ENCODE data around the gene TMPRSS3. TPM values are rescaled to one million over a fixed set of nuclear protein-coding genes. Genes with fewer than 3 reads are reported as not detected.

Gene TMPRSS3
- total and polyA plus RNA-seq, 9 of the 15 experiments (the other 6 are each of a cell fraction or from before 2014, with no cell fraction given) = 0.07 TPM; not detected in 8

DNA sequence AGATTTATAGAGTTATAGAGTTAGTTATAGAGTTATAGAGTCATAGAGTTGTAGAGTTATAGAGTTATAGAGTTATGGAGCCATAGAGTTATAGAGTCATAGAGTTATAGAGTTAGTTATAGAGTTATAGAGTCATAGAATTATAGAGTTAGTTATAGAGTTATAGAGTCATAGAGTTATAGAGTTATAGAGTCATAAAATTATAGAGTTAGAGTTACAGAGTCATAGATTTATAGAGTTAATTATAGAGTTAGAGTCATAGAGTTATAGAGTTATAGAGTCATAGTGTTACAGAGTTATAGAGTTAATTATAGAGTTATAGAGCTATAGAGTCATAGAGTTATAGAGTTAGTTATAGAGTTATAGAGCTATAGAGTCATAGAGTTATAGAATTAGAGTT, 40.0 kb upstream of the TMPRSS3 start:
- Histone ChIP-seq H3K9me3 (replicated peaks; ENCODE audit: control insufficient read depth, insufficient read depth, low read depth, low read length) (no peaks in the 10 kb centered on the region), H3K27ac (ENCODE audit: extremely low read depth, low read depth, low read length) (no peak overlapping the region), H3K9me1 (ENCODE audit: control insufficient read depth, insufficient read depth, low read length) (no peaks in the 10 kb centered on the region), H3K79me2 (ENCODE audit: control insufficient read depth, insufficient read depth, low read length) (no peaks in the 10 kb centered on the region), H3K4me2 (ENCODE audit: insufficient read depth, low read length) (no peak overlapping the region), H3K4me3 (no peak overlapping the region), H4K20me1 (replicated peaks; ENCODE audit: control insufficient read depth, insufficient read depth, low read length) (no peaks in the 10 kb centered on the region; the same call in 1 of the 2 replicates), H3K9ac (ENCODE audit: insufficient read depth in 1 of 2, low read depth in 2 of 2, low read length in 2 of 2) (no peak overlapping the region), H3K4me1 (replicated peaks in 1 of 2; ENCODE audit: control insufficient read depth in 2 of 2, insufficient read depth in 2 of 2, low read length in 2 of 2) (peaks cover 13 to 14% of the 10 kb centered on the region in 2 experiments; a peak in 4 of 5 replicates), H2AFZ (ENCODE audit: low read depth, low read length) (no peak overlapping the region), H3K36me3 (ENCODE audit: control insufficient read depth, insufficient read depth, low read length) (no peaks in the 10 kb centered on the region), H3K27me3 (ENCODE audit: control insufficient read depth in 2 of 2, insufficient read depth in 2 of 2, low read length in 2 of 2) (peaks cover 0 to 4% of the 10 kb centered on the region in 2 experiments; a peak in 2 of 5 replicates)
- CTCF ChIA-PET (ENCODE audit: low intra/inter-chr PET ratio) = no interaction called here
- TF ChIP-seq NCOA2 (IDR thresholded peaks at IDR 0.05; ENCODE audit: partially characterized antibody in 2 of 2) (no peak), CREBBP (IDR thresholded peaks at IDR 0.05; ENCODE audit: low read depth, low read length) (peak; percentile 97)
- TF ChIP-seq, protein P1, sequence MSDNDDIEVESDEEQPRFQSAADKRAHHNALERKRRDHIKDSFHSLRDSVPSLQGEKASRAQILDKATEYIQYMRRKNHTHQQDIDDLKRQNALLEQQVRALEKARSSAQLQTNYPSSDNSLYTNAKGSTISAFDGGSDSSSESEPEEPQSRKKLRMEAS (CRISPR knock-in tag; IDR thresholded peaks at IDR 0.05) = no peak
- in situ Hi-C loops (cut with MboI) (no loop called here), intact Hi-C loops (cut with micrococcal nuclease) (no loop called here)
- FAIRE-seq (no peak), ATAC-seq (no peak), DNase-seq (ENCODE audit: extremely low read depth in 1 of 4, low spot score in 3 of 4) (no peak)
- no TSS peak for BruUV-seq (replicated peaks)
- POLR2A ChIA-PET = interaction anchor here (0.5 to 1.3 kb wide), 3 partner anchors 13 to 85 kb away, joined by 3 to 5 read pairs (median 3); no protein-coding TSS in a partner anchor

DNA sequence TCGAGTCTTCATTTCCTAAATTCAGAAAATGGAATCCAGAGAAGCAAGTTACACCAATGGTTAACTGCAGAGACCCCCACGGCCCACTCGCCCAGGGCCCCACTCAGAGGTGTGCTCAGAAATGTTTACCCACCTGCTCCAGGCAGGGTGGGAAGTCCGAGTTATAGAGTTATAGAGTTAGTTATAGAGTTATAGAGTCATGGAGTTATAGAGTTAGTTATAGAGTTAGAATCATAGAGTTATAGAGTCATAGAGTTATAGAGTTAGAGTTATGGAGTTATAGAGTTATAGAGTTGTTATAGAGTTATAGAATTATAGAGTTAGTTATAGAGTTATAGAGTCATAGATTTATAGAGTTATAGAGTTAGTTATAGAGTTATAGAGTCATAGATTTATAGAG, 39.5 kb upstream of the TMPRSS3 start:
- Histone ChIP-seq H3K27me3 (ENCODE audit: control insufficient read depth in 2 of 2, insufficient read depth in 2 of 2, low read length in 2 of 2) (peaks cover 0 to 4% of the 10 kb centered on the region in 2 experiments; a peak in 2 of 5 replicates), H3K9me1 (ENCODE audit: control insufficient read depth, insufficient read depth, low read length) (no peaks in the 10 kb centered on the region), H3K79me2 (ENCODE audit: control insufficient read depth, insufficient read depth, low read length) (no peaks in the 10 kb centered on the region), H3K9me3 (replicated peaks; ENCODE audit: control insufficient read depth, insufficient read depth, low read depth, low read length) (no peaks in the 10 kb centered on the region), H3K4me3 (no peak overlapping the region), H3K9ac (ENCODE audit: insufficient read depth in 1 of 2, low read depth in 2 of 2, low read length in 2 of 2) (no peak overlapping the region), H2AFZ (ENCODE audit: low read depth, low read length) (no peak overlapping the region), H3K4me2 (ENCODE audit: insufficient read depth, low read length) (no peak overlapping the region), H3K4me1 (replicated peaks in 1 of 2; ENCODE audit: control insufficient read depth in 2 of 2, insufficient read depth in 2 of 2, low read length in 2 of 2) (peaks cover 13 to 18% of the 10 kb centered on the region in 2 experiments; a peak in 4 of 5 replicates), H3K27ac (ENCODE audit: extremely low read depth, low read depth, low read length) (no peak overlapping the region), H4K20me1 (replicated peaks; ENCODE audit: control insufficient read depth, insufficient read depth, low read length) (no peaks in the 10 kb centered on the region; the same call in 1 of the 2 replicates), H3K36me3 (ENCODE audit: control insufficient read depth, insufficient read depth, low read length) (no peaks in the 10 kb centered on the region)
- ChIA-PET POLR2A (interaction anchor here (0.5 to 1.3 kb wide), 3 partner anchors 12 to 85 kb away, joined by 3 to 5 read pairs (median 3); no protein-coding TSS in a partner anchor), CTCF (ENCODE audit: low intra/inter-chr PET ratio) (no interaction called here)
- ATAC-seq (no peak), FAIRE-seq (no peak), DNase-seq (ENCODE audit: extremely low read depth in 1 of 4, low spot score in 3 of 4) (no peak)
- no TSS peak for BruUV-seq (replicated peaks)
- in situ Hi-C loops (cut with MboI) (no loop called here), intact Hi-C loops (cut with micrococcal nuclease) (no loop called here)
- TF ChIP-seq, protein P2, sequence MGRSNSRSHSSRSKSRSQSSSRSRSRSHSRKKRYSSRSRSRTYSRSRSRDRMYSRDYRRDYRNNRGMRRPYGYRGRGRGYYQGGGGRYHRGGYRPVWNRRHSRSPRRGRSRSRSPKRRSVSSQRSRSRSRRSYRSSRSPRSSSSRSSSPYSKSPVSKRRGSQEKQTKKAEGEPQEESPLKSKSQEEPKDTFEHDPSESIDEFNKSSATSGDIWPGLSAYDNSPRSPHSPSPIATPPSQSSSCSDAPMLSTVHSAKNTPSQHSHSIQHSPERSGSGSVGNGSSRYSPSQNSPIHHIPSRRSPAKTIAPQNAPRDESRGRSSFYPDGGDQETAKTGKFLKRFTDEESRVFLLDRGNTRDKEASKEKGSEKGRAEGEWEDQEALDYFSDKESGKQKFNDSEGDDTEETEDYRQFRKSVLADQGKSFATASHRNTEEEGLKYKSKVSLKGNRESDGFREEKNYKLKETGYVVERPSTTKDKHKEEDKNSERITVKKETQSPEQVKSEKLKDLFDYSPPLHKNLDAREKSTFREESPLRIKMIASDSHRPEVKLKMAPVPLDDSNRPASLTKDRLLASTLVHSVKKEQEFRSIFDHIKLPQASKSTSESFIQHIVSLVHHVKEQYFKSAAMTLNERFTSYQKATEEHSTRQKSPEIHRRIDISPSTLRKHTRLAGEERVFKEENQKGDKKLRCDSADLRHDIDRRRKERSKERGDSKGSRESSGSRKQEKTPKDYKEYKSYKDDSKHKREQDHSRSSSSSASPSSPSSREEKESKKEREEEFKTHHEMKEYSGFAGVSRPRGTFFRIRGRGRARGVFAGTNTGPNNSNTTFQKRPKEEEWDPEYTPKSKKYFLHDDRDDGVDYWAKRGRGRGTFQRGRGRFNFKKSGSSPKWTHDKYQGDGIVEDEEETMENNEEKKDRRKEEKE (IDR thresholded peaks at IDR 0.05; ENCODE audit: borderline replicate concordance in 1 of 2, control insufficient read depth in 1 of 2, low read depth in 2 of 2, low read length in 1 of 2) = no peak
- TF ChIP-seq CREBBP (IDR thresholded peaks at IDR 0.05; ENCODE audit: low read depth, low read length) = peak; percentile 96
- TF ChIP-seq ZNF644 (tag; IDR thresholded peaks at IDR 0.05; ENCODE audit: low read depth) = no peak
- WGBS (ENCODE audit: insufficient coverage, low coverage, missing lambda C conversion rate) = 17% methylated on average over 4 of the region's 4 CpGs
